PFSK-1 (cell line): Measurements from ENCODE around the gene FLNA.

ENCODE experiments used
- FOXP2 ChIP-seq: optimal IDR thresholded peaks from 2 replicates; pipeline ENCODE3; 2011; ENCODE audit warnings: borderline replicate concordance, control low read depth, inconsistent platforms; ENCODE audit not compliant: insufficient read depth; ENCODE audit errors: extremely low read length, extremely low read depth
- POLR2AphosphoS5 ChIP-seq: IDR thresholded peaks from 2 replicates; pipeline ENCODE4 v1.6.1; 2012; ENCODE audit warnings: low read depth, mild to moderate bottlenecking, control low read depth, low read length, moderate library complexity
- SIN3A ChIP-seq: IDR thresholded peaks from 2 replicates; pipeline ENCODE4 v1.6.1; 2012; ENCODE audit warnings: mild to moderate bottlenecking, low read length, moderate library complexity, borderline replicate concordance; ENCODE audit not compliant: insufficient read depth
- TAF1 ChIP-seq: IDR thresholded peaks from 2 replicates; pipeline ENCODE4 v1.6.1; 2012; ENCODE audit warnings: low read length, control low read depth, borderline replicate concordance; ENCODE audit not compliant: insufficient read depth
- TF ChIP-seq, protein P1 (sequence below), 2 experiments: IDR thresholded peaks; 2 replicates each; pipeline versions ENCODE4 v1.6.1 to v1.8.0; 2011 to 2012; ENCODE audit warnings: low read depth in 2 of 2, low read length in 2 of 2, control low read depth in 1 of 2, inconsistent platforms in 1 of 2, mild to moderate bottlenecking in 1 of 2, moderate library complexity in 1 of 2; ENCODE audit not compliant: insufficient read depth in 1 of 2

The FLNA gene

DNA sequence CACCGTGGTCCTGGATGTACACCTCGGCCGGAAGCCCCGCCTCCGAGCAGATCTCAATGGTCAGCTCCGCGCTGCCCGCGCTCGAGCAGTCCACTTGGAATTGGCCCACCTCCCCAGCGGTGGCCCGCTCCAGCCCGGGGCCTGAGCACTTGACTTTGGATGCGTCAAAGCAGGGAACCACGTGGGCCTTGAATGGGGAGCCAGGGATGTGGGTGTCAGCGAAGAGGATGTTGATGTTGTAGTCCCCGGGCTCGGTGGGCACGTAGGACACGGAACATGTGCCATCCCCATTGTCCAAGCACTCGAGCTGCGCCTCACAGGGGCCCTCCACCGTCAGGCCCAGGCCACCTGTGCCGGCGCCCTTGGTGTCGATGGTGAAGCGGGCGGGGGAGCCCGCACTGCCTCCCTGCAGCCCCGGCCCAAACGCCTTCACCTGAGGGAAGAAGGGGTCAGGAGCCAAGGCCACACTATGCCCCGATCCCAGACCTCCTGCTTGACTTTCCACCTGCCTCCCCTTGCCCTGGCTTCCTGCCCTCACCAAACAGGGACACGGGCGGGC lies 14.2 kb downstream of the FLNA start:
- TF ChIP-seq TAF1 (no peak), POLR2AphosphoS5 (no peak), FOXP2 (no peak), SIN3A (no peak)
- TF ChIP-seq, protein P1, sequence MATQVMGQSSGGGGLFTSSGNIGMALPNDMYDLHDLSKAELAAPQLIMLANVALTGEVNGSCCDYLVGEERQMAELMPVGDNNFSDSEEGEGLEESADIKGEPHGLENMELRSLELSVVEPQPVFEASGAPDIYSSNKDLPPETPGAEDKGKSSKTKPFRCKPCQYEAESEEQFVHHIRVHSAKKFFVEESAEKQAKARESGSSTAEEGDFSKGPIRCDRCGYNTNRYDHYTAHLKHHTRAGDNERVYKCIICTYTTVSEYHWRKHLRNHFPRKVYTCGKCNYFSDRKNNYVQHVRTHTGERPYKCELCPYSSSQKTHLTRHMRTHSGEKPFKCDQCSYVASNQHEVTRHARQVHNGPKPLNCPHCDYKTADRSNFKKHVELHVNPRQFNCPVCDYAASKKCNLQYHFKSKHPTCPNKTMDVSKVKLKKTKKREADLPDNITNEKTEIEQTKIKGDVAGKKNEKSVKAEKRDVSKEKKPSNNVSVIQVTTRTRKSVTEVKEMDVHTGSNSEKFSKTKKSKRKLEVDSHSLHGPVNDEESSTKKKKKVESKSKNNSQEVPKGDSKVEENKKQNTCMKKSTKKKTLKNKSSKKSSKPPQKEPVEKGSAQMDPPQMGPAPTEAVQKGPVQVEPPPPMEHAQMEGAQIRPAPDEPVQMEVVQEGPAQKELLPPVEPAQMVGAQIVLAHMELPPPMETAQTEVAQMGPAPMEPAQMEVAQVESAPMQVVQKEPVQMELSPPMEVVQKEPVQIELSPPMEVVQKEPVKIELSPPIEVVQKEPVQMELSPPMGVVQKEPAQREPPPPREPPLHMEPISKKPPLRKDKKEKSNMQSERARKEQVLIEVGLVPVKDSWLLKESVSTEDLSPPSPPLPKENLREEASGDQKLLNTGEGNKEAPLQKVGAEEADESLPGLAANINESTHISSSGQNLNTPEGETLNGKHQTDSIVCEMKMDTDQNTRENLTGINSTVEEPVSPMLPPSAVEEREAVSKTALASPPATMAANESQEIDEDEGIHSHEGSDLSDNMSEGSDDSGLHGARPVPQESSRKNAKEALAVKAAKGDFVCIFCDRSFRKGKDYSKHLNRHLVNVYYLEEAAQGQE (IDR thresholded peaks at IDR 0.05; ENCODE audit: insufficient read depth in 1 of 2, low read depth in 2 of 2, low read length in 2 of 2), result no peak

DNA sequence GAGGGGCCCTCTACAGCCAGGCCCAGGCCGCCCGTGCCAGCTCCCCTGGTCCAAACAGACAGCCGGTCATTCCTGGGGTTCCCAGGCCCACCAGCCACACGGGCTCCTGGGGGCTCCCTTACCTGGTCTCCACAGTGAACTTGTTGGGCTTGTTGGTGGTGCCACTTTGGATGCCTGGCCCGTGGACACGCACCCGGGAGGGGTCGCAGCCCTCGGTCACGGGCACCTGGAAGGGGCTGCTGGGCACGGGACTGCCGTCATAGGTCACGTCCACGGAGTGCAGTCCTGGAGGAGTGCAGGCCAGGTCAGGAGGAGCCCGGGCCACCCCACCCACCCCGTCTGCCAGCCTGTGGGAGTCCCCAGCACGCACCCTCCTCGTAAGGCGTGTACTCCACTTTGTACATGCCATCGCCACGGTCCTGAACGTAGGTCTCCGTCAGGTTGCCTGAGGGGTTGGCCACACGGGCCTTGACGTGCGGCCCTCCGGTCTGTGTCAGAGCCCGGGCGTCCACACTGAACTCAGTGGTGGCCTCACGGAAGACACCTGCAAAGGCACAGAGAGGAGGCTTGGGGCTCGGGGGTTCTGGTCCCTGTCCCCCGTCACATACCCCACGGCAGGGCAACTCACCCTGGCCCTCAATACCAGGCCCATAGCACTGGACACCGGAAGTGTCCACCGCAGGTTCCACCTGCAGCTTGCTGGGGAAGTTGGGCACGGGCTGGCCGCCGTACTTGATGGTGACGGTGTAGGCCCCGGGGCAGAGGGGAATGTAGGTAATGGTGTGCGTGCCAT lies 14.9 kb downstream of the FLNA start:
- TF ChIP-seq FOXP2, result no peak
- TF ChIP-seq, protein P1 (IDR thresholded peaks at IDR 0.05; ENCODE audit: insufficient read depth in 1 of 2, low read depth in 2 of 2, low read length in 2 of 2), result no peak

DNA sequence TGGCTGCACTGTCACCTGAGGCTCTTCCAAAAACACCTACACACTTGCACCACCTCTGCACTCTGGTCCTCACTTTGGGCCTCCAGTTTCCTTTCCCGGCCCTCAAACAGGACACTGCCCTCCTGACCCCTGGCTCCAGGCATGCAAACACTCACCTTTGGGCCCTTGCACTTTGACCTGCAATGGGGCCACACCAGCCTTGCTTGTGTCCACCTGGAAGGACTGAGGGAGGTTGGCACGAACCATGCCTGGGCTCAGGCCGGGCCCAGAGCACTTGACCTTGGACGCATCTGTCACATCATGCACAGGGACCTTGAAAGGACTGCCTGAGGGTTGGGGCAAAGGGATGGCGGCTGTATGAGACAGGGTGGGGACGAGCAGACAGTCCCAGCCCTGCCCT lies 15.6 kb downstream of the FLNA start:
- TF ChIP-seq SIN3A, result no peak
- TF ChIP-seq POLR2AphosphoS5, result no peak
- no peak for TF ChIP-seq FOXP2
- TF ChIP-seq, protein P1 (IDR thresholded peaks at IDR 0.05; ENCODE audit: insufficient read depth in 1 of 2, low read depth in 2 of 2, low read length in 2 of 2), result no peak
- no peak for TF ChIP-seq TAF1

DNA sequence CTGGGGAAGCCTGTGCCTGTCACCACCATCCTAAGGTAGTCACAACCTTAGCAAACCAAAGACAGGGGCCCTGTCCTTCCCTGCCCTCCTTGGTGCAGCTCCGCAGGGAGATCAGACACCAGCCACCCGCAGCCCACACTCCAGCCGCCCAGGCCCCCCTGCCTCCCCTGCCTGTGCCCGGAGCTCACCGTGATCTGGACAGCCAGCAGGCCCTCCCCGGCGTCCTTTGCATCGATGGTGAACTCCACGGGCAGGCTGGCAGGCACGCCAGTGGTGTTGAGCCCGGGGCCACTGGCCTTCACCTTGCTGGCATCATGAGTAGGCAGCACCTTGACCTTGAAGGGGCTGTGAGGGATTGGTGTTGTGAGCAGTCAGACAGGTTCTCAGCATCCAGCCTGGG lies 16.4 kb downstream of the FLNA start:
- 0 out of 2 replicates have a peak, but pooled peaks have one; percentile 13 for TF ChIP-seq POLR2AphosphoS5
- no peak for TF ChIP-seq SIN3A

DNA sequence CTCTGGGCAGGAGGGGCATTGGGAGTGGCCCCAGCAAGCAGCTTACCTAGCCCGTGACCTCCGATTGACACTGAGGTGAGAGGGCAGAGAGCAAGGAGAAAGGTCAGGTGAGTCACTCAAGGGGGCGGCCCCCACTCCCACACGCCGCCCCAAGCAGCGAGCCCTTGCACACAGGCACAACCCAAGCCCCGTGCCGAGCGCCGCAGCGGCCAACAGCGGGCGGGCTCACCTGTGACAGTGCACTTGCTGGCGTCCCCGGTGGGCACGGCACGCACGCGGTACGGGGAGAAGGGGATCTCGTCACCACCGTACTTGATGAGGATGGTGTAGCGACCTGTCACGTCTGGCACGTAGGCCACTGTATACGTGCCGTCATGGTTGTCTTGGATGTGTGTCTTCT lies 17.2 kb downstream of the FLNA start:
- TF ChIP-seq FOXP2 (no peak), SIN3A (no peak), TAF1 (no peak), POLR2AphosphoS5 (no peak)
- TF ChIP-seq, protein P1 (IDR thresholded peaks at IDR 0.05; ENCODE audit: insufficient read depth in 1 of 2, low read depth in 2 of 2, low read length in 2 of 2), result no peak
